Naive thymus-derived CD4-positive, alpha-beta T cell (primary cell): ENCODE measurements around the gene PDF. TPM values are rescaled to one million over a fixed set of nuclear protein-coding genes. Genes with fewer than 3 reads are reported as not detected.
A peak's percentile ranks its signal among the peaks of the same experiment; 100 is the strongest.

Source experiments
- ATAC-seq: fragments of 150-1000 bp; cut with Tn5 transposase; 2 replicates; pipeline ENCODE4 v1.10.0; 2021; ENCODE audit warnings: mild to moderate bottlenecking, moderate library complexity
- CTCF ChIA-PET: fragments of 350-600 bp; sonication (Branson Sonifier 250); formaldehyde crosslinking; loops from one replicate; lab custom pipeline; 2021; ENCODE audit warnings: antibody characterized with exemption; lab: Charles Lee
- POLR2A ChIA-PET: fragments of 350-600 bp; sonication (Branson Sonifier 250); formaldehyde crosslinking; loops from one replicate; lab custom pipeline; 2021; ENCODE audit warnings: antibody characterized with exemption, inconsistent platforms; lab: Charles Lee
- DNase-seq, 9 donors: peaks; one replicate each; pipeline versions ENCODE4 v3.0.0 to v3.0.0-alpha.2; 2020 to 2022; ENCODE audit warnings: mixed read lengths in 1 of 9
- H3K27ac ChIP-seq: one replicate; pipeline ENCODE4 v1.7.0; 2013; ENCODE audit warnings: mild to moderate bottlenecking, low read depth, low read length, moderate library complexity
- H3K27me3 ChIP-seq, 2 donors: one replicate each; pipeline ENCODE4 v1.7.0; 2013; ENCODE audit warnings: low read length in 2 of 2, mild to moderate bottlenecking in 2 of 2, moderate library complexity in 2 of 2; ENCODE audit not compliant: control insufficient read depth in 2 of 2, insufficient read depth in 2 of 2
- H3K36me3 ChIP-seq, 3 experiments: 1 replicate in 2 of 3; 2 replicates in 1 of 3; pipeline ENCODE4 v1.7.0; 2013; ENCODE audit warnings: low read length in 3 of 3, mild to moderate bottlenecking in 3 of 3, moderate library complexity in 1 of 3; ENCODE audit not compliant: insufficient read depth in 3 of 3, control insufficient read depth in 2 of 3
- H3K4me1 ChIP-seq, 2 donors: one replicate each; pipeline ENCODE4 v1.7.0; 2013; ENCODE audit warnings: low read length in 2 of 2, mild to moderate bottlenecking in 2 of 2, moderate library complexity in 1 of 2; ENCODE audit not compliant: control insufficient read depth in 2 of 2, insufficient read depth in 2 of 2
- H3K4me3 ChIP-seq: 2 replicates; pipeline ENCODE4 v1.7.0; 2013; ENCODE audit warnings: mild to moderate bottlenecking, low read length
- H3K9me3 ChIP-seq, 3 experiments: 1 replicate in 2 of 3; 2 replicates in 1 of 3; pipeline ENCODE4 v1.7.0; 2013; ENCODE audit warnings: low read length in 3 of 3; ENCODE audit not compliant: control insufficient read depth in 2 of 3
- H3K27ac Mint-ChIP-seq, 9 donors: one replicate each; pipeline ENCODE4 v1.8.0; 2020 to 2022; ENCODE audit warnings: mixed read lengths in 9 of 9, mild to moderate bottlenecking in 8 of 9, moderate library complexity in 5 of 9, inconsistent platforms in 2 of 9
- H3K27me3 Mint-ChIP-seq, 5 donors: one replicate each; pipeline ENCODE4 v1.8.0; 2021 to 2022; ENCODE audit warnings: mixed read lengths in 5 of 5, mild to moderate bottlenecking in 1 of 5
- H3K36me3 Mint-ChIP-seq, 5 donors: one replicate each; pipeline ENCODE4 v1.8.0; 2020 to 2022; ENCODE audit warnings: mixed read lengths in 5 of 5, mild to moderate bottlenecking in 3 of 5, inconsistent platforms in 1 of 5
- H3K4me1 Mint-ChIP-seq, 7 donors: one replicate each; pipeline ENCODE4 v1.8.0; 2020 to 2022; ENCODE audit warnings: mixed read lengths in 7 of 7, mild to moderate bottlenecking in 3 of 7, inconsistent platforms in 1 of 7
- H3K4me3 Mint-ChIP-seq, 10 donors: one replicate each; pipeline ENCODE4 v1.8.0; 2020 to 2022; ENCODE audit warnings: mild to moderate bottlenecking in 10 of 10, mixed read lengths in 10 of 10, moderate library complexity in 6 of 10, inconsistent platforms in 2 of 10
- H3K9me3 Mint-ChIP-seq, 11 donors: one replicate each; pipeline ENCODE4 v1.8.0; 2020 to 2022; ENCODE audit warnings: mixed read lengths in 11 of 11, mild to moderate bottlenecking in 4 of 11, inconsistent platforms in 1 of 11, moderate library complexity in 1 of 11
- intact Hi-C, 2 donors: fragments of 100-400 bp; cut with micrococcal nuclease; formaldehyde crosslinking; loops; one replicate each; pipeline ENCODE4 v1.15.1; 2023
- polyA plus RNA-seq, 2 donors: library from polyadenylated mRNA; unstranded; fragments of 300-500 nt; fragmentation: Illumina TruSeq; gene quantifications; one replicate each; pipeline ENCODE4 v1.2.3, GENCODE V29; 2021
- total RNA-seq, 6 experiments: library from RNA in 5 of 6; stranded (reverse) in 5 of 6; gene quantifications; 1 replicate in 5 of 6; 2 replicates in 1 of 6; pipeline ENCODE4 v1.2.3 and lab custom pipeline; 2021 to 2026

The PDF gene
- total and polyA plus RNA-seq, 7 experiments from 2014 or later: 4.6 to 24.5 (median 11.4) TPM

GRCh38 chr16:69309316-69309715 is 21.1 kb downstream of the PDF start:
- Histone ChIP-seq H3K27ac (no peak overlapping the region), H3K9me3 (no peaks in the 10 kb centered on the region), H3K36me3 (peaks cover 0 to 8% (median 0%) of the 10 kb centered on the region in 3 experiments), H3K27me3 (no peaks in the 10 kb centered on the region), H3K4me3 (no peak overlapping the region), H3K4me1 (peaks cover 8 to 10% of the 10 kb centered on the region in 2 donors)
- Mint-ChIP-seq H3K9me3 (peaks cover 0 to 2% (median 0%) of the 10 kb centered on the region in 11 donors), H3K27me3 (no peaks in the 10 kb centered on the region), H3K27ac (peak overlapping the region in 5 of 9 donors; percentile 3 to 82 (median 41)), H3K4me1 (peaks cover 17 to 35% (median 24%) of the 10 kb centered on the region in 7 donors), H3K36me3 (peaks cover 0 to 11% (median 0%) of the 10 kb centered on the region in 5 donors), H3K4me3 (peak overlapping the region in 7 of 10 donors; percentile 4 to 57 (median 13))
- ATAC-seq: no peak
- DNase-seq: no peak
- intact Hi-C loops: no loop called here
- POLR2A ChIA-PET: interaction anchor here (2.3 kb wide), 1 partner anchor 17 kb away, joined by 8 read pairs; no protein-coding TSS in a partner anchor
- CTCF ChIA-PET: no interaction called here

- ChIA-PET POLR2A (no interaction called here), CTCF (no interaction called here)
- DNase-seq (no peak), ATAC-seq (no peak)
- intact Hi-C loops: no loop called here
- Mint-ChIP-seq H3K9me3 (peaks cover 0 to 2% (median 0%) of the 10 kb centered on the region in 11 donors), H3K4me1 (peaks cover 7 to 21% (median 13%) of the 10 kb centered on the region in 7 donors), H3K27me3 (no peaks in the 10 kb centered on the region), H3K27ac (no peak overlapping the region), H3K4me3 (no peak overlapping the region), H3K36me3 (peaks cover 0 to 8% (median 0%) of the 10 kb centered on the region in 5 donors)
- peaks cover 0 to 3% (median 0%) of the 10 kb centered on the region in 3 experiments for H3K36me3 ChIP-seq
- H3K27ac ChIP-seq: no peak overlapping the region
- no peaks in the 10 kb centered on the region for H3K9me3 ChIP-seq
- H3K4me3 ChIP-seq: no peak overlapping the region
- H3K4me1 ChIP-seq: peaks cover 5 to 10% of the 10 kb centered on the region in 2 donors
- H3K27me3 ChIP-seq: no peaks in the 10 kb centered on the region
Measured at GRCh38 chr16:69307856-69308255, 22.5 kb downstream of the PDF start.

GRCh38 chr16:69307091-69307490 is 23.3 kb downstream of the PDF start:
- Mint-ChIP-seq H3K4me3 (no peak overlapping the region), H3K36me3 (peaks cover 0 to 8% (median 0%) of the 10 kb centered on the region in 5 donors)

GRCh38 chr16:69306031-69306430 is 24.4 kb downstream of the PDF start:
- DNase-seq (no peak), ATAC-seq (no peak)
- no peak overlapping the region for H3K27ac ChIP-seq
- intact Hi-C loops: no loop called here
- ChIA-PET CTCF (interaction anchor here (0.7 kb wide), 1 partner anchor 202 kb away, joined by 3 read pairs; no protein-coding TSS in a partner anchor), POLR2A (interaction anchor here (0.5 to 0.6 kb wide), 2 partner anchors 85 to 124 kb away, joined by 3 read pairs; no protein-coding TSS in a partner anchor)
- no peaks in the 10 kb centered on the region for H3K9me3 ChIP-seq
- Mint-ChIP-seq H3K4me3 (no peak overlapping the region), H3K4me1 (peaks cover 0 to 12% (median 6%) of the 10 kb centered on the region in 7 donors), H3K27ac (no peak overlapping the region), H3K36me3 (peaks cover 0 to 11% (median 0%) of the 10 kb centered on the region in 5 donors), H3K9me3 (no peaks in the 10 kb centered on the region), H3K27me3 (no peaks in the 10 kb centered on the region)
- no peak overlapping the region for H3K4me3 ChIP-seq
- no peaks in the 10 kb centered on the region for H3K27me3 ChIP-seq
- H3K36me3 ChIP-seq: no peaks in the 10 kb centered on the region
- peaks cover 5% of the 10 kb centered on the region in 2 donors for H3K4me1 ChIP-seq

More at GRCh38 chr16:69307091-69307490, 23.3 kb downstream of the PDF start:
- no peak overlapping the region for H3K27ac Mint-ChIP-seq
- Histone ChIP-seq H3K4me3 (no peak overlapping the region), H3K36me3 (peaks cover 0 to 3% (median 0%) of the 10 kb centered on the region in 3 experiments), H3K9me3 (no peaks in the 10 kb centered on the region), H3K27ac (no peak overlapping the region), H3K4me1 (peaks cover 5 to 8% of the 10 kb centered on the region in 2 donors), H3K27me3 (no peaks in the 10 kb centered on the region)
- peaks cover 4 to 16% (median 10%) of the 10 kb centered on the region in 7 donors for H3K4me1 Mint-ChIP-seq
- intact Hi-C loops: no loop called here
- no peaks in the 10 kb centered on the region for H3K27me3 Mint-ChIP-seq
- ChIA-PET POLR2A (no interaction called here), CTCF (no interaction called here)
- no peak for DNase-seq
- no peaks in the 10 kb centered on the region for H3K9me3 Mint-ChIP-seq
- no peak for ATAC-seq

GRCh38 chr16:69302301-69302700 is 28.1 kb downstream of the PDF start:
- Mint-ChIP-seq H3K9me3 (no peaks in the 10 kb centered on the region), H3K27me3 (no peaks in the 10 kb centered on the region), H3K4me1 (no peaks in the 10 kb centered on the region), H3K36me3 (peaks cover 0 to 22% (median 5%) of the 10 kb centered on the region in 5 donors), H3K27ac (no peak overlapping the region), H3K4me3 (no peak overlapping the region)
- H3K4me1 ChIP-seq: no peaks in the 10 kb centered on the region
- ChIA-PET POLR2A (interaction anchor here (0.7 kb wide), 1 partner anchor 413 kb away, joined by 3 read pairs; no protein-coding TSS in a partner anchor), CTCF (interaction anchor here (0.7 to 1.3 kb wide), 2 partner anchors 16 to 771 kb away, joined by 3 to 4 read pairs; no protein-coding TSS in a partner anchor)
- no peaks in the 10 kb centered on the region for H3K27me3 ChIP-seq
- H3K4me3 ChIP-seq: no peak overlapping the region
- DNase-seq (no peak), ATAC-seq (no peak)
- intact Hi-C loops: no loop called here
- no peaks in the 10 kb centered on the region for H3K9me3 ChIP-seq
- peaks cover 0 to 6% (median 4%) of the 10 kb centered on the region in 3 experiments for H3K36me3 ChIP-seq
- no peak overlapping the region for H3K27ac ChIP-seq

- POLR2A ChIA-PET: interaction anchor here (0.7 to 1.0 kb wide), 2 partner anchors 9 to 413 kb away, joined by 3 read pairs; no protein-coding TSS in a partner anchor
- H3K9me3 Mint-ChIP-seq: no peaks in the 10 kb centered on the region
- ATAC-seq: no peak
- intact Hi-C loops: no loop called here
- no peak overlapping the region for H3K4me3 Mint-ChIP-seq
- H3K27ac Mint-ChIP-seq: peak overlapping the region in 1 of 9 donors; percentile 28
- CTCF ChIA-PET: interaction anchor here (0.7 to 1.3 kb wide), 3 partner anchors 9 to 151 kb away, joined by 3 to 4 read pairs (median 3); no protein-coding TSS in a partner anchor
- no peaks in the 10 kb centered on the region for H3K27me3 ChIP-seq
- peaks cover 0 to 6% (median 4%) of the 10 kb centered on the region in 3 experiments for H3K36me3 ChIP-seq
- DNase-seq: no peak
- no peak overlapping the region for H3K4me3 ChIP-seq
- no peaks in the 10 kb centered on the region for H3K9me3 ChIP-seq
- H3K36me3 Mint-ChIP-seq: peaks cover 0 to 22% (median 5%) of the 10 kb centered on the region in 5 donors
- no peak overlapping the region for H3K27ac ChIP-seq
- no peaks in the 10 kb centered on the region for H3K4me1 Mint-ChIP-seq
- no peaks in the 10 kb centered on the region for H3K4me1 ChIP-seq
- no peaks in the 10 kb centered on the region for H3K27me3 Mint-ChIP-seq
Measured at GRCh38 chr16:69301861-69302260, 28.5 kb downstream of the PDF start.
